Gastroesophageal sphincter (tissue), 3 donors: ENCODE data around the gene PLS1.

ENCODE experiments used
- CTCF ChIP-seq, 4 experiments: fragments of 200-600 bp in 2 of 4; fragments of 450-650 bp in 2 of 4; sonication (generic) in 1 of 4; IDR thresholded peaks; one replicate each; pipeline ENCODE4 v1.5.1; 2017 to 2019; ENCODE audit warnings: antibody characterized with exemption in 4 of 4, mild to moderate bottlenecking in 2 of 4, moderate library complexity in 2 of 4
- EP300 ChIP-seq: sonication (generic); formaldehyde crosslinking; IDR thresholded peaks from one replicate; pipeline ENCODE4 v1.6.1; 2017; ENCODE audit warnings: antibody characterized with exemption, mild to moderate bottlenecking
- POLR2A ChIP-seq, 2 donors: fragments of 450-650 bp; IDR thresholded peaks; one replicate each; pipeline ENCODE4 v1.6.1; 2017; ENCODE audit warnings: antibody characterized with exemption in 2 of 2, mild to moderate bottlenecking in 2 of 2, moderate library complexity in 1 of 2
- POLR2AphosphoS5 ChIP-seq: sonication (generic); formaldehyde crosslinking; IDR thresholded peaks from one replicate; pipeline ENCODE4 v1.6.1; 2017; ENCODE audit warnings: antibody characterized with exemption

GRCh38 chr3:142576792-142577191 lies 19.4 kb upstream of the PLS1 start:
- TF ChIP-seq CTCF (IDR thresholded peaks at IDR 0.05) (no peak), POLR2A (IDR thresholded peaks at IDR 0.05) (no peak), EP300 (no peak), POLR2AphosphoS5 (no peak)
